Measurements from ENCODE around the gene TMBIM1. TPM values are rescaled to one million over a fixed set of nuclear protein-coding genes. Genes with fewer than 3 reads are reported as not detected.
A peak's percentile ranks its signal among the peaks of the same experiment; 100 is the strongest.

Gene TMBIM1
- total RNA-seq, 4 donors from 2014 or later: 234 to 370 (median 319) TPM

GRCh38 chr2:218332288-218332687 lies 40.0 kb upstream of the TMBIM1 start:
- Histone ChIP-seq H3K36me3 (no peaks in the 10 kb centered on the region), H3K27me3 (no peaks in the 10 kb centered on the region), H3K9me3 (no peaks in the 10 kb centered on the region), H3K27ac (peak overlapping the region; percentile 60), H3K4me1 (no peaks in the 10 kb centered on the region), H3K4me3 (no peak overlapping the region)
- WGBS: 100% methylated on average over 1 of the region's 1 CpG
- no peak for DNase-seq (ENCODE audit: low spot score in 2 of 2)
- no peak for TF ChIP-seq EP300 (IDR thresholded peaks at IDR 0.05)

GRCh38 chr2:218331745-218332144 lies 39.4 kb upstream of the TMBIM1 start:
- Histone ChIP-seq H3K36me3 (no peaks in the 10 kb centered on the region), H3K27ac (no peak overlapping the region), H3K27me3 (no peaks in the 10 kb centered on the region), H3K9me3 (no peaks in the 10 kb centered on the region), H3K4me3 (no peak overlapping the region), H3K4me1 (no peaks in the 10 kb centered on the region)
- DNase-seq (ENCODE audit: low spot score in 2 of 2): no peak
- TF ChIP-seq POLR2A (IDR thresholded peaks at IDR 0.05): no peak
- no peak for TF ChIP-seq POLR2AphosphoS5 (IDR thresholded peaks at IDR 0.05)
- TF ChIP-seq EP300 (IDR thresholded peaks at IDR 0.05): no peak
- no peak for TF ChIP-seq CTCF (IDR thresholded peaks at IDR 0.05)
- 79% methylated on average over 8 of the region's 8 CpGs for WGBS

GRCh38 chr2:218329826-218330593 lies 37.7 kb upstream of the TMBIM1 start:
- DNase-seq (ENCODE audit: low spot score in 2 of 2): no peak
- H3K4me1 ChIP-seq: no peaks in the 10 kb centered on the region
- TF ChIP-seq POLR2A (IDR thresholded peaks at IDR 0.05) (no peak), CTCF (IDR thresholded peaks at IDR 0.05) (no peak), POLR2AphosphoS5 (IDR thresholded peaks at IDR 0.05) (no peak), EP300 (IDR thresholded peaks at IDR 0.05) (no peak)
- 72% methylated on average over 5 of the region's 8 CpGs for WGBS
- H3K36me3 ChIP-seq: no peaks in the 10 kb centered on the region
- H3K9me3 ChIP-seq: no peaks in the 10 kb centered on the region
- H3K27me3 ChIP-seq: no peaks in the 10 kb centered on the region
- no peak overlapping the region for H3K4me3 ChIP-seq
- H3K27ac ChIP-seq: no peak overlapping the region

GRCh38 chr2:218329027-218329825 lies 36.9 kb upstream of the TMBIM1 start:
- TF ChIP-seq POLR2AphosphoS5 (IDR thresholded peaks at IDR 0.05) (no peak), EP300 (IDR thresholded peaks at IDR 0.05) (no peak), POLR2A (IDR thresholded peaks at IDR 0.05) (no peak), CTCF (IDR thresholded peaks at IDR 0.05) (no peak)
- 86% methylated on average over 17 of the region's 18 CpGs for WGBS
- Histone ChIP-seq H3K4me1 (peaks cover 5% of the 10 kb centered on the region), H3K27me3 (no peaks in the 10 kb centered on the region), H3K27ac (no peak overlapping the region), H3K4me3 (no peak overlapping the region), H3K36me3 (no peaks in the 10 kb centered on the region), H3K9me3 (no peaks in the 10 kb centered on the region)
- no peak for DNase-seq (ENCODE audit: low spot score in 2 of 2)

DNA sequence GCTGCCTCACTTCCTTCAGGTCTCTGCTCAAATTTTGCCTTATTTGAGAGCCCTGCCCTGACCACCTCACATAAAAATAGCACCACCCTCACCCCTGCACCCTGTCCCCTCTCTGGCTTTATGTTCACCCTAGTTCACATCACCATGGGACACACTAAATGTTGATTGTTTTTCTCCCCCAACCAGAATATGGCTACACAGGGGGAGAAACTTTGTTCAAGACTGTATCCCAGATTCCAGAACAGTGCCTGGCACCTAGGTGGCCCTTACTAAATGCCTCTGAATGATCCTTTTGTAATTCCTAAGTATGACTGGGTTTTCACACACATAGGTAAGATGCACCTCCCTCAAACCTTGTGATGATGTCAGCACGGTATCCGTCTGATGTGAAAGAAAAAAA lies 36.0 kb upstream of the TMBIM1 start:
- WGBS: 95% methylated on average over 2 of the region's 2 CpGs
- H3K27ac ChIP-seq: no peak overlapping the region

More for the DNA sequence above, 36.0 kb upstream of the TMBIM1 start:
- H3K4me1 ChIP-seq: peaks cover 14% of the 10 kb centered on the region
- H3K4me3 ChIP-seq: no peak overlapping the region
- no peaks in the 10 kb centered on the region for H3K9me3 ChIP-seq
- no peaks in the 10 kb centered on the region for H3K27me3 ChIP-seq
- H3K36me3 ChIP-seq: no peaks in the 10 kb centered on the region
- TF ChIP-seq POLR2AphosphoS5 (IDR thresholded peaks at IDR 0.05) (no peak), CTCF (IDR thresholded peaks at IDR 0.05) (no peak), POLR2A (IDR thresholded peaks at IDR 0.05) (no peak), EP300 (IDR thresholded peaks at IDR 0.05) (no peak)
- no peak for DNase-seq (ENCODE audit: low spot score in 2 of 2)
